ENCODE measurements around the gene GNAT1. TPM values are rescaled to one million over a fixed set of nuclear protein-coding genes. Genes with fewer than 3 reads are reported as not detected.

GNAT1 gene
- polyA plus RNA-seq, 1 donor (not counting 4 experiments of a cell fraction or from before 2014, with no cell fraction given): 0.12 TPM

- Histone ChIP-seq H3K9me3 (ENCODE audit: control insufficient read depth, low read depth, low read length) (no peaks in the 10 kb centered on the region), H3K4me2 (ENCODE audit: control insufficient read depth, extremely low read depth, insufficient read depth, low read depth, low read length) (no peak overlapping the region), H3K79me2 (ENCODE audit: control insufficient read depth, insufficient read depth, low read length) (no peaks in the 10 kb centered on the region), H3K4me3 (ENCODE audit: control insufficient read depth in 2 of 3, extremely low read depth in 1 of 3, insufficient read depth in 2 of 3, low read depth in 1 of 3, low read length in 3 of 3) (no peak overlapping the region), H2AFZ (ENCODE audit: control insufficient read depth, low read length) (no peak overlapping the region), H3K9ac (ENCODE audit: control insufficient read depth, extremely low read depth, insufficient read depth, low read length) (no peak overlapping the region), H3K27me3 (ENCODE audit: control insufficient read depth, extremely low read depth, insufficient read depth, low read length) (peaks cover 63% of the 10 kb centered on the region), H4K20me1 (ENCODE audit: control insufficient read depth, extremely low read depth, insufficient read depth, low read length) (no peaks in the 10 kb centered on the region), H3K36me3 (ENCODE audit: control insufficient read depth in 2 of 2, extremely low read depth in 1 of 2, insufficient read depth in 2 of 2, low read length in 2 of 2) (no peaks in the 10 kb centered on the region), H3K27ac (ENCODE audit: control insufficient read depth, insufficient read depth, low read length) (no peak overlapping the region), H3K9me1 (ENCODE audit: control insufficient read depth, extremely low read depth, insufficient read depth, low read length) (no peaks in the 10 kb centered on the region), H3K4me1 (ENCODE audit: control insufficient read depth, extremely low read depth, insufficient read depth, low read length) (peaks cover 9% of the 10 kb centered on the region)
- dilution Hi-C loops (cut with MboI; ENCODE audit: extremely low pct_ligation_motif_present, low sequenced_read_pairs): no loop called here
- TF ChIP-seq EZH2 (IDR thresholded peaks at IDR 0.05; ENCODE audit: low read length): peak; percentile 35
- TF ChIP-seq CTCF (optimal IDR thresholded peaks at IDR 0.05 in 1 of 3, IDR thresholded peaks at IDR 0.05 in 1 of 3, conservative IDR thresholded peaks at IDR 0.05 in 1 of 3; ENCODE audit: extremely low read depth in 1 of 3, insufficient read depth in 2 of 3, low read length in 3 of 3): no peak
- DNase-seq (ENCODE audit: low read depth, low spot score): no peak
- no peak for FAIRE-seq
Measured at GRCh38 chr3:50203809-50204803, 12.7 kb downstream of the GNAT1 start.

GRCh38 chr3:50204804-50205412, 13.5 kb downstream of the GNAT1 start, which contains the start of gene SLC38A3:
Gene SLC38A3 (plus strand): TSS chr3:50205271. CDS start chr3:50214200, 8,929 bp downstream.
- no peaks in the 10 kb centered on the region for H3K36me3 ChIP-seq (ENCODE audit: control insufficient read depth in 2 of 2, extremely low read depth in 1 of 2, insufficient read depth in 2 of 2, low read length in 2 of 2)
- peak within 1 kb of the TSS in 1 of 3 experiments; percentile 27 for H3K4me3 ChIP-seq (ENCODE audit: control insufficient read depth in 2 of 3, extremely low read depth in 1 of 3, insufficient read depth in 2 of 3, low read depth in 1 of 3, low read length in 3 of 3)
- H3K9me3 ChIP-seq (ENCODE audit: control insufficient read depth, low read depth, low read length): no peaks in the 10 kb centered on the region
- dilution Hi-C loops (cut with MboI; ENCODE audit: extremely low pct_ligation_motif_present, low sequenced_read_pairs): no loop called here
- no peak within 1 kb of the TSS for H2AFZ ChIP-seq (ENCODE audit: control insufficient read depth, low read length)
- no peaks in the 10 kb centered on the region for H3K79me2 ChIP-seq (ENCODE audit: control insufficient read depth, insufficient read depth, low read length)
- H3K9ac ChIP-seq (ENCODE audit: control insufficient read depth, extremely low read depth, insufficient read depth, low read length): no peak within 1 kb of the TSS
- FAIRE-seq: no peak
- no peak within 1 kb of the TSS for H3K27ac ChIP-seq (ENCODE audit: control insufficient read depth, insufficient read depth, low read length)
- H3K4me1 ChIP-seq (ENCODE audit: control insufficient read depth, extremely low read depth, insufficient read depth, low read length): peaks cover 9% of the 10 kb centered on the region
- H3K4me2 ChIP-seq (ENCODE audit: control insufficient read depth, extremely low read depth, insufficient read depth, low read depth, low read length): peak within 1 kb of the TSS; percentile 41
- DNase-seq (ENCODE audit: low read depth, low spot score): no peak
- H3K27me3 ChIP-seq (ENCODE audit: control insufficient read depth, extremely low read depth, insufficient read depth, low read length): peaks cover 67% of the 10 kb centered on the region
- no peaks in the 10 kb centered on the region for H4K20me1 ChIP-seq (ENCODE audit: control insufficient read depth, extremely low read depth, insufficient read depth, low read length)
- H3K9me1 ChIP-seq (ENCODE audit: control insufficient read depth, extremely low read depth, insufficient read depth, low read length): no peaks in the 10 kb centered on the region
- no peak for TF ChIP-seq CTCF (optimal IDR thresholded peaks at IDR 0.05 in 1 of 3, IDR thresholded peaks at IDR 0.05 in 1 of 3, conservative IDR thresholded peaks at IDR 0.05 in 1 of 3; ENCODE audit: extremely low read depth in 1 of 3, insufficient read depth in 2 of 3, low read length in 3 of 3)
- TF ChIP-seq EZH2 (IDR thresholded peaks at IDR 0.05; ENCODE audit: low read length): no peak
